ENCODE measurements around the gene SUPT3H.
"Not testable (repeated sequence)": the region's sequence is repeated elsewhere in the genome, so short reads cannot be mapped to it uniquely, and the experiment has no call there.

Gene SUPT3H

GRCh38 chr6:45255434-45255833 lies 122.3 kb downstream of the SUPT3H start:
- no peak for DNase-seq (ENCODE audit: low spot score)

- no peak for DNase-seq (ENCODE audit: low spot score)
These were observed 123.5 kb downstream of the SUPT3H start for GRCh38 chr6:45254253-45254652.

GRCh38 chr6:45253453-45253852 lies 124.3 kb downstream of the SUPT3H start:
- no peak for DNase-seq (ENCODE audit: low spot score)

- DNase-seq (ENCODE audit: low spot score) = no peak
These were observed 146.1 kb downstream of the SUPT3H start for GRCh38 chr6:45231660-45232059.

- no peak for DNase-seq (ENCODE audit: low spot score)
These were observed 148.3 kb downstream of the SUPT3H start for GRCh38 chr6:45229416-45229815.

GRCh38 chr6:45226081-45226480 lies 151.7 kb downstream of the SUPT3H start:
- DNase-seq (ENCODE audit: low spot score) = no peak

- no peak for DNase-seq (ENCODE audit: low spot score)
These were observed 155.4 kb downstream of the SUPT3H start for GRCh38 chr6:45222380-45222779.

- no peak for DNase-seq (ENCODE audit: low spot score)
These were observed 162.0 kb downstream of the SUPT3H start for GRCh38 chr6:45215759-45216158.

GRCh38 chr6:45212976-45213375 lies 164.8 kb downstream of the SUPT3H start:
- DNase-seq (ENCODE audit: low spot score) = no peak

GRCh38 chr6:45209762-45210161 lies 168.0 kb downstream of the SUPT3H start:
- no peak for DNase-seq (ENCODE audit: low spot score)

- DNase-seq (ENCODE audit: low spot score) = no peak
These were observed 170.8 kb downstream of the SUPT3H start for GRCh38 chr6:45206793-45207492.

GRCh38 chr6:45201484-45201883 lies 176.2 kb downstream of the SUPT3H start:
- DNase-seq (ENCODE audit: low spot score) = no peak

- no peak for DNase-seq (ENCODE audit: low spot score)
These were observed 177.2 kb downstream of the SUPT3H start for GRCh38 chr6:45200510-45200909.

GRCh38 chr6:45199554-45199953 lies 178.2 kb downstream of the SUPT3H start:
- no peak for DNase-seq (ENCODE audit: low spot score)

GRCh38 chr6:45196121-45196520 lies 181.6 kb downstream of the SUPT3H start:
- no peak for DNase-seq (ENCODE audit: low spot score)

- DNase-seq (ENCODE audit: low spot score) = no peak
These were observed 182.6 kb downstream of the SUPT3H start for GRCh38 chr6:45195137-45195536.

- no peak for DNase-seq (ENCODE audit: low spot score)
These were observed 185.2 kb downstream of the SUPT3H start for GRCh38 chr6:45192556-45192955.

GRCh38 chr6:45191414-45191813 lies 186.3 kb downstream of the SUPT3H start:
- DNase-seq (ENCODE audit: low spot score) = no peak

- no peak for DNase-seq (ENCODE audit: low spot score)
These were observed 189.9 kb downstream of the SUPT3H start for GRCh38 chr6:45187836-45188235.

GRCh38 chr6:45185403-45186251 lies 192.1 kb downstream of the SUPT3H start:
- no peak for DNase-seq (ENCODE audit: low spot score)

GRCh38 chr6:45184937-45185336 lies 192.8 kb downstream of the SUPT3H start:
- no peak for DNase-seq (ENCODE audit: low spot score)

- DNase-seq (ENCODE audit: low spot score) = no peak
These were observed 193.7 kb downstream of the SUPT3H start for GRCh38 chr6:45184040-45184439.

- not testable (repeated sequence) for DNase-seq (ENCODE audit: low spot score)
These were observed 201.4 kb downstream of the SUPT3H start for GRCh38 chr6:45176373-45176772.

All from cerebellar cortex (tissue), 1 donor.